ENCODE data around the gene CRACDL. TPM values are rescaled to one million over a fixed set of nuclear protein-coding genes. Genes with fewer than 3 reads are reported as not detected.

The CRACDL gene, protein sequence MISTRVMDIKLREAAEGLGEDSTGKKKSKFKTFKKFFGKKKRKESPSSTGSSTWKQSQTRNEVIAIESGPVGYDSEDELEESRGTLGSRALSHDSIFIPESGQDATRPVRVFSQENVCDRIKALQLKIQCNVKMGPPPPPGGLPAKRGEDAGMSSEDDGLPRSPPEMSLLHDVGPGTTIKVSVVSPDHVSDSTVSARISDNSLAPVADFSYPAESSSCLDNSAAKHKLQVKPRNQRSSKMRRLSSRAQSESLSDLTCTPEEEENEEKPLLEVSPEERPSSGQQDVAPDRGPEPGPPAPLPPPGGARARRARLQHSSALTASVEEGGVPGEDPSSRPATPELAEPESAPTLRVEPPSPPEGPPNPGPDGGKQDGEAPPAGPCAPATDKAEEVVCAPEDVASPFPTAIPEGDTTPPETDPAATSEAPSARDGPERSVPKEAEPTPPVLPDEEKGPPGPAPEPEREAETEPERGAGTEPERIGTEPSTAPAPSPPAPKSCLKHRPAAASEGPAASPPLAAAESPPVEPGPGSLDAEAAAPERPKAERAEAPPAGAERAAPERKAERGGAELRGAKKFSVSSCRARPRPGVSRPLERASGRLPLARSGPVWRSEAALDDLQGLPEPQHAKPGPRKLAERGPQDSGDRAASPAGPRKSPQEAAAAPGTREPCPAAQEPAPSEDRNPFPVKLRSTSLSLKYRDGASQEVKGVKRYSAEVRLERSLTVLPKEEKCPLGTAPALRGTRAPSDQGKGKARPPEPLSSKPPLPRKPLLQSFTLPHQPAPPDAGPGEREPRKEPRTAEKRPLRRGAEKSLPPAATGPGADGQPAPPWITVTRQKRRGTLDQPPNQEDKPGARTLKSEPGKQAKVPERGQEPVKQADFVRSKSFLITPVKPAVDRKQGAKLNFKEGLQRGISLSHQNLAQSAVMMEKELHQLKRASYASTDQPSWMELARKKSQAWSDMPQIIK
- total RNA-seq, result 1 to 10 TPM in 3 of 4 donors, under 1 TPM in 1; 0.94 to 5.8 (median 1.8) TPM

DNA sequence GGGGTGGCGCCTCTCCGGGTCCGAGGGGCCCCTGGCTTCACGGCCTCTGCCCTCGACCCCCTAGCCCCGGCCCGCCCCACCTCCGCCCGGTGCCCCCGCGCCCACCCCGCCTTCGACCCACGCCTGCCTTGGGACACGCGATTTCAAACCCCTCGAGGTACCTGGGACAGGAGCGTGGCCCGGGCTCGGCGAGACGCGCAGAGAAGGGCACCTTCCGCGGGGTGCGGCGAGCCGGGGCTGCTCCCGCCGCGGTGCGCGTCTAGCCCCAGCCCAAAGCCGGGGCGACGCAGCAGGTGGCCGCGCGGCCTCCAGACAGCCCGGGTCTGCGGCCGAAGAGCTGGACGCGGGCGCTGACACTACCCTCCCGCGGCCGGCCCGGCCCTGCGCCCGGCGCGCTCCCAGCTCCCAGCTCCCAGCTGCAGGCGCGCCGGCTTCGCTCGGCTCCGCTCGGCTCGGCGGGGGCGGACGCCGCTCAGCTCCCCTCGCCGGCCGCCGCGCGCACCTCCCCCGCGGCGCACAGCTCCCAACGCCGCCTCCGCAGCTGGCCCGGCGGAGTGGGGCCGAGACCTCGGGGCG, at the start of gene CRACDL:
TSS of gene CRACDL (minus strand) at position 449 of the 576 bp plus-strand sequence. CDS start 89,425 bp downstream, outside the sequence.
- WGBS, 2 donors (ENCODE audit: low coverage in 1 of 2), result no CpG with 5 or more reads among the region's 82 CpGs
- H3K4me1 ChIP-seq, result peaks cover 0 to 22% (median 4%) of the 10 kb centered on the region in 3 donors
- H3K27me3 ChIP-seq, result peaks cover 50% of the 10 kb centered on the region
- TF ChIP-seq POLR2AphosphoS5 (IDR thresholded peaks at IDR 0.05) (no peak), EP300 (IDR thresholded peaks at IDR 0.05) (no peak), POLR2A (IDR thresholded peaks at IDR 0.05) (no peak)
- TF ChIP-seq, protein P1, sequence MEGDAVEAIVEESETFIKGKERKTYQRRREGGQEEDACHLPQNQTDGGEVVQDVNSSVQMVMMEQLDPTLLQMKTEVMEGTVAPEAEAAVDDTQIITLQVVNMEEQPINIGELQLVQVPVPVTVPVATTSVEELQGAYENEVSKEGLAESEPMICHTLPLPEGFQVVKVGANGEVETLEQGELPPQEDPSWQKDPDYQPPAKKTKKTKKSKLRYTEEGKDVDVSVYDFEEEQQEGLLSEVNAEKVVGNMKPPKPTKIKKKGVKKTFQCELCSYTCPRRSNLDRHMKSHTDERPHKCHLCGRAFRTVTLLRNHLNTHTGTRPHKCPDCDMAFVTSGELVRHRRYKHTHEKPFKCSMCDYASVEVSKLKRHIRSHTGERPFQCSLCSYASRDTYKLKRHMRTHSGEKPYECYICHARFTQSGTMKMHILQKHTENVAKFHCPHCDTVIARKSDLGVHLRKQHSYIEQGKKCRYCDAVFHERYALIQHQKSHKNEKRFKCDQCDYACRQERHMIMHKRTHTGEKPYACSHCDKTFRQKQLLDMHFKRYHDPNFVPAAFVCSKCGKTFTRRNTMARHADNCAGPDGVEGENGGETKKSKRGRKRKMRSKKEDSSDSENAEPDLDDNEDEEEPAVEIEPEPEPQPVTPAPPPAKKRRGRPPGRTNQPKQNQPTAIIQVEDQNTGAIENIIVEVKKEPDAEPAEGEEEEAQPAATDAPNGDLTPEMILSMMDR (IDR thresholded peaks at IDR 0.05), result no peak
- no peak for ATAC-seq
- H3K4me3 ChIP-seq, result peak within 1 kb of the TSS; percentile 37 to 55
- no peaks in the 10 kb centered on the region for H3K9me3 ChIP-seq
- no peak within 1 kb of the TSS for H3K27ac ChIP-seq
- no peaks in the 10 kb centered on the region for H3K36me3 ChIP-seq

DNA sequence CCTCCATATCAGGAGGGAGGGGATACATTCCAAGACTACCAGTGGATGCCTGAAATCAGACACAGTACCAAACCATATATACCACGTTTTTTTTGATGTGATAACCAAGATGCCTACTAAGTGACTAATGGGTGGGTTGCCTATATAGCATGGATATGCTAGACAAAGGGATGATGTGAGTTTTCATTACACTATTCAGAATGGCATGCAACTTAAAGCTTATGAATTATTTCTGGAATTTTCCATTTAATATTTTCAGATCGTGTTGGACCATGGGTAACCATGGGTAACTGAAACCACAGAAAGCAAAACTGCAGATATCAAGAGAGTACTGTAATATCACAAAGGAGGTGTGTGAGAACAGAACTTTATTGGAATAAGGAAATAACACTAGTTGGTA, 39.6 kb upstream of the CRACDL start:
- 45 to 56% methylated on average over 2 of the region's 2 CpGs for WGBS, 2 donors (ENCODE audit: low coverage in 1 of 2)
- TF ChIP-seq, protein P1 (IDR thresholded peaks at IDR 0.05), result no peak
- TF ChIP-seq EP300 (IDR thresholded peaks at IDR 0.05), result no peak
- no peak for TF ChIP-seq POLR2A (IDR thresholded peaks at IDR 0.05)
- TF ChIP-seq POLR2AphosphoS5 (IDR thresholded peaks at IDR 0.05), result no peak
- no peak overlapping the region for H3K4me3 ChIP-seq
- H3K36me3 ChIP-seq, result no peaks in the 10 kb centered on the region
- ATAC-seq, result no peak
- H3K4me1 ChIP-seq, result no peaks in the 10 kb centered on the region
- H3K9me3 ChIP-seq, result peaks cover 0 to 25% (median 0%) of the 10 kb centered on the region in 3 donors
- peaks cover 6% of the 10 kb centered on the region for H3K27me3 ChIP-seq
- no peak overlapping the region for H3K27ac ChIP-seq

DNA sequence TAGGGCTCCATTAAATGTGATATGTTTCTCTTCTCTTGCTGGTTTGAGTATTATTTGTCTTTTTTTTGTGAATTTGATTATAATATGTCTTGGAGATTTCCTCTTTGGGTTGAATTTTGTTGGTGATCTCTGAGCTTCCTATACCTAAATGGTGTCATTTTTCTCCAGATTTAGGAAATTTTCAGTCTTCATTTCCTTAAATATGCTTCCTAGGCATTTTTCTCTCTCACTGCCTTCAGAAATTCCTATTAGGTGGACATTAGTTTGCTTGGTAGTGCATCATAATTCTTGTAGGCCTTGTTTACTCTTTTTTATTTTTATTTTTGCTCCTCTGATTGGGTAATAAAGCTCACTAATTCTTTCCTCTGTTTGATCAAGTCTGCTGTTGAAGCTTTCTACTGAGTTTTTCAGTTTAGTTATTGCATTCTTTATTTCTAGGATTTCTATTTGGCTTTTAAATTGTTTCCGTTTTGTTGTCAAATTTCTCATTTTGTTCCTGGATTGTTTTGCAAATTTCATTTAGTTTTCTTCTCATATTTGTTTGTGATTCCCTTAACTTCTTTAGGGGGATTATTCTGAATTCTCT, 36.6 kb upstream of the CRACDL start:
- TF ChIP-seq EP300 (IDR thresholded peaks at IDR 0.05), result no peak
- TF ChIP-seq POLR2A (IDR thresholded peaks at IDR 0.05), result no peak
- no peak for TF ChIP-seq POLR2AphosphoS5 (IDR thresholded peaks at IDR 0.05)
- TF ChIP-seq, protein P1 (IDR thresholded peaks at IDR 0.05), result no peak
- H3K9me3 ChIP-seq, result peaks cover 0 to 41% (median 0%) of the 10 kb centered on the region in 3 donors
- no peak overlapping the region for H3K4me3 ChIP-seq
- 88 to 100% methylated on average over 1 of the region's 1 CpG for WGBS, 2 donors (ENCODE audit: low coverage in 1 of 2)
- ATAC-seq, result no peak
- no peak overlapping the region for H3K27ac ChIP-seq
- H3K36me3 ChIP-seq, result no peaks in the 10 kb centered on the region
- no peaks in the 10 kb centered on the region for H3K4me1 ChIP-seq
- peaks cover 6% of the 10 kb centered on the region for H3K27me3 ChIP-seq

- Histone ChIP-seq H3K36me3 (no peaks in the 10 kb centered on the region), H3K4me1 (no peaks in the 10 kb centered on the region), H3K27me3 (peaks cover 6% of the 10 kb centered on the region), H3K27ac (no peak overlapping the region), H3K9me3 (peaks cover 0 to 6% (median 0%) of the 10 kb centered on the region in 3 donors), H3K4me3 (no peak overlapping the region)
- WGBS, 2 donors (ENCODE audit: low coverage in 1 of 2), result 43 to 51% methylated on average over 7 of the region's 7 CpGs
- TF ChIP-seq, protein P1 (IDR thresholded peaks at IDR 0.05), result no peak
- no peak for ATAC-seq
Measured at GRCh38 chr2:98959810-98960507, 23.9 kb upstream of the CRACDL start.

All from gastroesophageal sphincter (tissue), 4 donors.